GM12874 (cell line): Measurements from ENCODE around the gene PSMF1.

Experiments
- CTCF ChIP-seq: IDR thresholded peaks from 2 replicates; pipeline ENCODE4 v1.5.1; 2011; ENCODE audit warnings: low read depth, mild to moderate bottlenecking, control low read depth, low read length, moderate library complexity; ENCODE audit not compliant: insufficient read depth

PSMF1 gene

GRCh38 chr20:1177680-1178079 is 59.3 kb downstream of the PSMF1 start:
- no peak for TF ChIP-seq CTCF

- no peak for TF ChIP-seq CTCF
Measured at GRCh38 chr20:1178103-1178502, 59.7 kb downstream of the PSMF1 start.

DNA sequence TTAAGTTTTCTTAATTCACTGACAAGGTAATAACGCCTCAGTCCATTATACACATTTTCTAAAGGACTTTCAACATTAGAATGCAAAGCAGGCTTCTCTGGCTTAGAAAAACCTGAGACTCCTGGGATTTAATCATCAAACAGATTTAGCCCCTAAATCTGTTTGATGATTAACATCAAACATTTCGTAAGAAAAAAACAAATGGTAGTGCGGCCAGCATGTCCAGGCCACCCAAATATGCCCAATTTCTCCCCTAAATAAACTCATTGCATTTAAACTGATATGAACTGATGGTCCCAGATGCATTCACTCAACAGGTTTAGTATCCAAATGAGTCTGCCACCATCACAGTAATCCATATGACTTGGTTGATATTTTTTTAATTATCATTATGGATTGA is 60.2 kb downstream of the PSMF1 start:
- TF ChIP-seq CTCF: no peak

- no peak for TF ChIP-seq CTCF
Measured at GRCh38 chr20:1180949-1181348, 62.5 kb downstream of the PSMF1 start.

DNA sequence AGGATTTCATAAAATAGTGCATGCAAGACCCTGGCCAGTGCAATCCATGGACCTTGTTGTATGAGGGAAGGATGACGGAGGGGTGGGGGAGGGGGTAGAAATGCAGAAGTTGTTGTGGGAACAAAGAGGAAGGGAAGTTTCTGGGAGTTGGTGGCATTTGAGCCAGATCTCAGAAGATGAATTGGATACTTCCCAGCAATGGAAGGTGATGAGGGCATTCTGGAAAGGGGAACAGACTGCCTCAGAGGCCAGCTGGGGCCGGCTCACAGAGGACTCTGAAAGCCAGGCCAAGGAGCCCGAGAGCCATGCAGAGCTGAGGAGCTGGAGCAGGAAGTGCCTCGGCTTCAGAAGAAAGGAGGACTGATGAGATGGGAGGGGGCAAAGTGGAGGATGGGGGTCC is 63.7 kb downstream of the PSMF1 start:
- no peak for TF ChIP-seq CTCF

GRCh38 chr20:1183153-1183552 is 64.8 kb downstream of the PSMF1 start:
- TF ChIP-seq CTCF: no peak

- TF ChIP-seq CTCF: no peak
Measured at GRCh38 chr20:1184260-1184637, 65.8 kb downstream of the PSMF1 start.
